CD4-positive, alpha-beta T cell treated with Interferon gamma for 1 hour (primary cell): ENCODE data around the gene CALHM6.

Experiments used
- DNase-seq: peaks from one replicate; pipeline ENCODE4 v3.0.0-alpha.2; 2020

The CALHM6 gene

DNA sequence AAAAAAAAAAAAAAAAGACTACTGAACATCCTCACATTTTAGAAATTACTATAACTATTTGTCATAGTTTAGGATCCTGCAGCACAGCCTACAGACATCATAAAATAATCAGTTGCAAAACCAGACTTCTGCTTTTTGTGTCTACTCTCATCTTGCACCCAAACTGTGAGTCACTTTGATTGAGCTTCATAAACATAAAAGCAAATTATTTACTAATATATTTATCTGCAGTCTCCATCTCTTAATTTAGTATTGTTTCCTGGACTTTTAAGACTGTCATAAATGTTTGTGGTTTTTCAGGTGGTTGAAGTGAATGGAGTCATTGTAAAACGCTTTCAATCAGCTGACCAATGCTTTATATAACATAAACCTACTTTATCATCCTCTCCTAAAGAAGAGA lies 14.8 kb upstream of the CALHM6 start:
- DNase-seq, result no peak

DNA sequence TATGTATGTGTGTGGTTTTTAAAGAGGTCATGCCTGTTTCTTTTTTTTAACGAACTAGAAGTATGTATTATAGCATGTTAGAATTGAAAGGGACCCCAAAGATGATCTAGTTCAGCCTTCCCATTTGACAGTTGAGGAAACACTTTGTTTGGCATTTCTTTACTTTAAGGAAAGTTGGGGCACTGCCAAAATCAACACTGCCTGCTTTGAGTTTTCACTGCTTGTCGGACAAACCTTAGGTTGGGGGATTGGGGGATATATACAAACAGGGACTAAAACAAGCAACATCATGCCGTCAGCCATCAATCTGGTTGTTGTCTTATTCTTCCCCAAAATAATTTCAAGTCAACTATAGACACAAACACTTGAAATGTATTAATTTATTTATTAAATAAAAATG lies 14.1 kb upstream of the CALHM6 start:
- no peak for DNase-seq

DNA sequence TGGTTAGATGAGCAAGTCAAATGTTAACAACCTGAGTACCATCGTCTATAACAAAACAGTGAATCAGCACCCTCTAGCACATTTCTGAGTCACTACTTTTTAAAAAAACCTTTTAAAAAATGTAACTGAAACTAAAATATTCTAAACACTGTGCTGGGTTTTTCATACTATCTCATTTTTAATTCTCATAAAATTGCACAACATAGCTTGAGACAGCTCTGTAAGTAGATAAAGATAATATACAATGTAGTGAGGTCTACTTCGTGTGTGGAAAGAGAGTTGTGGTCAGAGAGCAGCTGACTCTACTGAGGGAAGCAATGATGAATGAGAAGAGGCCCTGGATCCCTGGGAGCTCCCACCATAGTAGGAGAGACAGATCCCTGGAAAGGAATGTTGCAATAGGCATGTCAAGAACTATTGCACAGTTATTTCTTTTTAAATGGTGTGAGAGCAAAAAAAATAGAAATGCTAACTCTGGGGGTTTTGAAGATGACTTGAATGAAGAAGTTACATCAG lies 13.6 kb upstream of the CALHM6 start:
- DNase-seq, result no peak

DNA sequence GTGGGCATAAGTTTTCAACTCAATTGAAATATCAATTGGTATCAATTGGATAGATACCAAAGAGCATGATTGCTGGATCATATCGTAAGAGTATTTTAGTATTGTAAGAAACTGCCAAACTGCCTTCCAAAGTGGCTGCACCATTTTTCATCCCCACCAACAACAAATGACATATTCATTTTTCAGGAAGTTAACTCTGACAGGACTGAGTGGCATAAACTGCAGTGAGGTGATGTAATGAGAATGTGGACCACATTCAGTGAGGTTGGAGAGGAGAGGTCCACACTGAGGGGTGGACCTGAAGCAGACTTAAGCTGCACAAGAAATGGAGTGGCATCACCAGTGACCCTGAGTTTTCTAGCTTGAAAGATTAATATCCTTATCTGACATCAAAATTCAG lies 11.6 kb upstream of the CALHM6 start:
- no peak for DNase-seq

DNA sequence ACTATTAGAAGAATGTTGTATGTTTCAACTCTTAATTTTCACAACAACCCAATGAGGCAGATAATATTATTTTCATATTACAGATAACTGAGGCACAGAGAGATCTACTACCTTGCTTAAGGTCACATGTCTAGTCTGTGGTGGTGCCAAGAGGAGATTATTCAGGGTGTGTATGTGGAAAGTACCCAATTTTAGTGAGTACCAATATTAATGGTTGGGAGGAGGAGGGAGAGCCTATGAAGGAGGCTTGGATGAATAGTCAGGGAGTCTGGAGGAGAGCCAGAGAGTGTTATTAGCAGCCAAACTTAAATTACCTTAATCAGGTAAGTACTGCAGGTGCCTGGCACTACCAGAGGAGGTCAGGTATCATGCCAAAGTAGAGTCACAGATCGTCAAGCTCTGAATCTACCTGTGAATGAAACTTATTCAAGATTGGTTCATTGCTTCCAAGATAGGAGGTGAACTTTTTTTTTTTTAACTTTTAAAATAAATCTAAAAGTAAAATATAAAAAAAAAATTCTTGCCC lies 10.9 kb upstream of the CALHM6 start:
- no peak for DNase-seq

DNA sequence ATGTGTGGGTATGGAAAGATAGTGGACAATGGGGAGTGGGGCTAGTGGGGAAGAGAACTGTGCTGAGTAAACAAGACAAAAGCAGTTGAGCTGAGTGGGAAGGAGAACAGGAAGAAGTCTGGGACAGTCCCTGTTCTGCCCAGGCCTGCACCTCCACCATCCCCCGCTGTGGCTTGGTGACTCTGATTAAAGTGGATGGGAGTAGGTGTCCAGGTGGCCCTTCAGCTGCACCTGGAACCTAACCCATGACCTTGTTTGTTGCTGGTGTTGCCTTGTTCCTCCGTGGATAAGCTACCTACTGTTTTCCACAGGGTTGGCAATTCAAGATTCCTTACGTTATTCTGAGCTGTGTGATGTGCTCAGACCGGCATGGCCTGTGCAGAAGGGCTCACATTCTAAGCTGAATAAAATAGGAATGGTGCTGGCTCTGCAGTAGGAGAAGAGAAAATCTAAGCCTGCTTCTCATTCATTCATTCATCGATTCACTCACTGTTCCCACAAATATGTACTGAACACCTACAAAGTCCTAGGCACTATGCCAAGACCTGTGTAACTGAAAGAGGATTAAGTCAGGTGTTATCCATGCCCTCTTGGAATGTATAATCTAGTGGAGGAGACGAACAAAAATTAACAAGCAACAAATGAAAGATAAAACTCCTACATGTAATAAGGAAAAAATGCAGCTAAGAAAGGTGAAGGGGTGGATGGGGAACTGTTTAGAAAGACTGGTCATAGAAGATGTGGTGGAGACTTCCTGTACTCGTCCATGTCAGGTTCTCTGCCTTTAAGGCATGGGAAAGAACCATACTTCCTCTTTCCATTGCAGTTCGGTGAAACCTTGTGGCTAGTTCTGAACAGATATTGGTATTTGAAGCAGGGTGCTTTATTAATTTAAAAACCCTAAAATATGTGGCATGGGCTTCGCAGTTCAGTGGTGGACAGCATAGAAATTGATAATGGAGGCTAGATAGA lies 10.1 kb upstream of the CALHM6 start:
- no peak for DNase-seq

DNA sequence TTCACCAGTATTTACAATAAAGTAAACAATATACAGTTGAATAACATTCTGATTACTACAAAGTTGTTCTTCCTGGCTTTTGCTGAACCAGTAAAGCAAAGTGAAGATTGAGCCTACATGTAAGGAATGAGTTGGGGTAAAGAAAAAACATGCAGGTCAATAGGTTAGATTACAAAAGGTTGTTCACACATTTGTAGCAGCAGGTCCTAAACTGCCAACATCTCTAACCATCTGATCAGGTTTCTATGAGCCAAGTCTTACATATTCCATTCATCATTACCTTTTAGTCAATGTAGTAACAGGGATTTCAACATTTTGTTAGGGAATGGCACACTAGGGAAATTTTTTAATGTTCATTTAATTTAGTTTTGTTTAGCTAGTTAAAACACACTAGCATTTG lies 9.3 kb upstream of the CALHM6 start:
- DNase-seq, result no peak

DNA sequence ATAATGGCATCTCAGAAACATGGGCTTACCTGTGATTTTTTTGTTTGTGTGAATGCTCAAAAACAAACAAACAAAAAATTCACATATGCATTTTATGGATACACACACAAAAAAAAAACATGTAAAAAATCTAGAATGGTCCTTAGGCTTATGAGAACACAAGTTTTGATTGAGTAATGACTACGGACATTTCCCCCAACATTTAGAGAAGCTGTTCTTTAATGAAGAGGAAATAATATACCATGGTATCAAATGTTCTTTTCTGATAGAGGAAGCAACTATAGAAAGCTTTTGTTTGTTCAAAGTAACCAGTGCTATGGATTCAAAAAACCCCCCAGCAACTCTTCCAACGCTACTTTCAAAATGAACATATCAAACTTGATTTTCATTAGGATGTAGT lies 8.6 kb upstream of the CALHM6 start:
- no peak for DNase-seq

DNA sequence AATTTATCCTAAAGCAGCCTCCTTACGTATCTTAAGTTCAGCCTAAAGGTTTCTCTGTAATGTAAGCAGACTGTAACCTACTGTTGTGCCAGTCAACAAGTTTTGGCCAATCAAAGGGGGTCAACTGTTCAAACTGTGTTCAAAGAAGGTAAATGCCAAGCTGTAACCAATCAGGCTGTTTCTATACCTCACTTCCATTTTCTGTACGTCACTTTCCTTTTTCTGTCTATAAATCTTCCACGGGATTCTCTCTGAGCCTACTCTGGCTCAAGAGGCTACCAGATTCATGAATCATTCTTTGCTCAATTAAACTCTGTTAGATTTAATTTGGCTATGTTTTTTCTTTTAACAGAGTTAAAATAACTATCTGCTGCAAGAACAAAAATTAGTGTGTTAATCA lies 5.1 kb upstream of the CALHM6 start:
- no peak for DNase-seq

DNA sequence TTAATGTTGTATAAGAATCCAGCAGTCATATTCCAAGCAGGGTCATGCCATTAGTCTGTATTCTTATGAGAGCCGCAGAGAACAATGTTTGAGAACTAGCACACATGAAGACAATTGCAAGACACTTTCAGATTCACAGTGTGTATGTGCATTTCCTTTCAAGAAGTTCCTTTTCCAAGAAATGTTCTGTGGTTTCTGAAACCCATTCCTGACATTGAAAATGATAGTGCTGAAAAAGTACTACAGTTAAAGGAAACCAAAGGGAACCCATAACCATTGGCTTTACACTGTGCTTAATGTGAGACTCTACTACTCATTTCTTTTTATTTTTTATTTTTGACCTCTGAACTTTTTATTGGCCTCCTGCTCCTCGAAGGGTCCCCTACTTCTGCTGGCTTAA lies 4.2 kb upstream of the CALHM6 start:
- DNase-seq, result no peak

DNA sequence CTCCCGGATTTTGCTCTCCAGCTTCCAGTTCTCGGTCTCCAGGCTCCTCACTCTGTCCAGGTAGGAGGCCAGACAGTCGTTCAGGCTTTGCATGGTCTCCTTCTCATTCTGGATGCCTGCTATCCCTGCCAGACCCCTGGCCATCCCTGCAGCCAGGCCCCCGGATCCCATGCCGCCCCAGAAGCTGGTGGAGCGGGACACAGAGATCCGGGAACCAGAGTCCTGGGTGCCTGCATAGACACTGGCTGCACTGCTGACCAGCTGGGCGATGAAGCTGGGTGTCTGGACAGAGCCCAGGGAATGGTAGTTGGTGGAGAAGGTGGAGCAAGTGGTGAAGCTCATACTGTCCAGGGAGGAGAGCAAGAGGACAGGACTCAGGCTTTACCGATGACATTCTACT lies 2.9 kb upstream of the CALHM6 start:
- no peak for DNase-seq

DNA sequence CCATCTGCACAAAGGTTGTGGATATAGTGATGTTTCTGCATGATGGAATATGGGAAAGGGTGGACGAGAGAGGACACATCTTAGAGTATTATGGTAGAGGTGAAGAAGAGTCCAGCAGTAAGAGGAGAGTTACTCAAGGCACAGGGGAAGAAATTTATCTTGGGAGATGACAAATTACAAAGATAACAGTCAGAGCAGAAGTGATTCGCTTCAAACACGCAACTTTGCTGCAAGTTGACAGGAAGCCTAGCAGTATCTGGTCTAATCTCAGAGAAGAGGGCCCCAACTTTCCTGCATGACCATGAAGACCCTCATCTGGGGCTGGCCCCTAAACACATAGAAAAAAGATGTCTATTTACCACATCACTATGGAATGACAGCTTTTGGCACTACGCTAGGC lies 1.2 kb upstream of the CALHM6 start:
- DNase-seq, result no peak

DNA sequence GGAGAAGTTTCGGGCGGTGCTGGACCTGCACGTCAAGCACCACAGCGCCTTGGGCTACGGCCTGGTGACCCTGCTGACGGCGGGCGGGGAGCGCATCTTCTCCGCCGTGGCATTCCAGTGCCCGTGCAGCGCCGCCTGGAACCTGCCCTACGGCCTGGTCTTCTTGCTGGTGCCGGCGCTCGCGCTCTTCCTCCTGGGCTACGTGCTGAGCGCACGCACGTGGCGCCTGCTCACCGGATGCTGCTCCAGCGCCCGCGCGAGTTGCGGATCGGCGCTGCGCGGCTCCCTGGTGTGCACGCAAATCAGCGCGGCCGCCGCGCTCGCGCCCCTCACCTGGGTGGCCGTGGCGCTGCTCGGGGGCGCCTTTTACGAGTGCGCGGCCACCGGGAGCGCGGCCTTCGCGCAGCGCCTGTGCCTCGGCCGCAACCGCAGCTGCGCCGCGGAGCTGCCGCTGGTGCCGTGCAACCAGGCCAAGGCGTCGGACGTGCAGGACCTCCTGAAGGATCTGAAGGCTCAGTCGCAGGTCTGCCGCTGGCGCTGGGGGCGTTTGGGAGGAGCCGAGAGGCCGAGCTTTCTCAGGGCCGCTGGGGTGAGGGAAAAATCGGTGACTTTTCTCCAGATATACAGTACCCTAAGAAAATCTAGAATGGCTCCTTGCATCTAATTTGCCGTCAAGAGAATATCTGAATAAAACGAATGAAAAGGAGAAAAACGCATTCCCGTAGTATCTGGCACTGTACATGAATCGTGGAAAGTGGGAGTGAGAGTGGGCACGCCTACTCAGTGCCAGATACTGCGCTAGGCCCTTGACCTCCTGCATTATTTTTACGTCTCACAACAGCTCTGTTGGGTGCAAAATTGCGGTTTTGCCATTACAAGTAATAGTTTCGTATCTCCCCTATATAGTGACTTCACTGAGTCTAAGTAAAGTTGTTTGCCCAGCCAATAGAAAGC lies 1.0 kb downstream of the CALHM6 start:
- DNase-seq, result peak; percentile 62

DNA sequence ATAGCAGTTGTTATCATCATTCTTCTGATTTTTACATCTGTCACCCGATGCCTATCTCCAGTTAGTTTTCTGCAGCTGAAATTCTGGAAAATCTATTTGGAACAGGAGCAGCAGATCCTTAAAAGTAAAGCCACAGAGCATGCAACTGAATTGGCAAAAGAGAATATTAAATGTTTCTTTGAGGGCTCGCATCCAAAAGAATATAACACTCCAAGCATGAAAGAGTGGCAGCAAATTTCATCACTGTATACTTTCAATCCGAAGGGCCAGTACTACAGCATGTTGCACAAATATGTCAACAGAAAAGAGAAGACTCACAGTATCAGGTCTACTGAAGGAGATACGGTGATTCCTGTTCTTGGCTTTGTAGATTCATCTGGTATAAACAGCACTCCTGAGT lies 2.1 kb downstream of the CALHM6 start:
- DNase-seq, result no peak

DNA sequence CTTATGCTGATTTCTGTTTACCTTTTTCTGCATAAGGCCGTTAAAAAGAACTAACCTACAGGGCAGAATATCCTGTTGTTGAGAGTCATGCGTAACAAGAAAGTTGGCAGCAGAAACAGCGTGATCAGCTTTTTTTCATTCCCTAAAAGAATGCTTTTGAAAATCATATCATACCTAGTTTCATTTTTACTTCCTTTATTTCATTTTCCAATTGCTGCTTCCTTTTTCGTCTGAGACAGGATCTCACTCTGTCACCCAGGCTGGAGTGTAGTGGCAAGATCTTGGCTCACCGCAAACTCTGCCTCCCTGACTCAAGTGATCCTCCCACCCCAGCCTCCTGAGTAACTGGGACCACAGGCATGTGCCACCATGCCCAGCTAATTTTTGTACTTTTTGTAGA lies 4.1 kb downstream of the CALHM6 start:
- DNase-seq, result peak; percentile 25

DNA sequence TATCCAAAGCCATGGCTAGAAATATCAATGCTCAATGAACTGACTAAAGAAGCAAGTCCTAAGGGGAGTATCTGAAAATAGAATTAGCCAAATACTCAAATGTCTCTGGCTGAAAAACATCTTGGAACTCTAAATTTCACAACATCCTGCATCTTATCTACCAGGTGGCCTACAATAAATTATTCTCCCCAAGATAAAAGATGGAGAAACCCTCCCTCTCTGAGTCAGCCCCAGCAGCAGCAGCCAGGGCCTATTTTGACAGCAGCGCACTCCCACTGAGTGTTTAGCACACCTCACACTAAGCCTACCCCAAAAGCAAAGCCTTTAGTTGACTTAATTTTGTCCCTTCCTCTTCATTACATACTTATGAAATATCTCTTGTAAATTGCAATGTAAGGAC lies 5.9 kb downstream of the CALHM6 start:
- no peak for DNase-seq

DNA sequence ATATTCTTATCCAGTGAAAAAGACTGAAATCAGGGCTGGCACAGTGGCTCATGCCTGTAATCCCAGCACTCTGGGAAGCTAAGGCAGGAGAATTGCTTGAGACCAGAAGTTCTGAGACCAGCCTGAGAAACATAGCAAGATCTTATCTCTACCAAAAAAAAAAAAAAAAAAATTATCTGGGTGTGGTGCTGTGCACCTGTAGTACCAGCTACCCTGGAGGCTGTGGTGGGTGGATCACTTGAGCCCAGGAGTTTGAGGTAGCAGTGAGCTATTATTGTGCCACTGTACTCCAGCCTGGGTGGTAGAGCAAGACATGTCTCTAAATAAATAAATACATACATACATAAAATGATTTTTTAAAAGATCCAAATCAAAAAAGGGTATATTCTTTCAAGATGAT lies 6.3 kb downstream of the CALHM6 start:
- DNase-seq, result no peak

DNA sequence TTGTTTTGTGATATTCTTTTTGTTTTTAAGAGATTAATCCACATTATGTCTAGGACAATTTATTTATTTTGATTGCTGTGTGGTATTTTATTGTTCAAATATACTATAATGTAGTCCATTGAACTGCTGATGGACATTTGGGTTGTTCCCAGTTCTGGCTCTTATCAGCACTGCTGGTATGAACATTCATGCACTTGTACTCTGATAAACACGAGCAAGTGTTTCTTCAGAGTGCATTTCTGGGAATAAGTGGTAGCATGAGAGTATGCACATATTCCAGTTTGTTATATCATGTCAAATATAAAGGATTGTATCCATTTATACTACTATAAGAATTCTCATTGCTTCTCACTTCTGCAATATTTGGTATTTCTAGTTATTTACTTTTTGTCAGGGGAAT lies 7.1 kb downstream of the CALHM6 start:
- no peak for DNase-seq

DNA sequence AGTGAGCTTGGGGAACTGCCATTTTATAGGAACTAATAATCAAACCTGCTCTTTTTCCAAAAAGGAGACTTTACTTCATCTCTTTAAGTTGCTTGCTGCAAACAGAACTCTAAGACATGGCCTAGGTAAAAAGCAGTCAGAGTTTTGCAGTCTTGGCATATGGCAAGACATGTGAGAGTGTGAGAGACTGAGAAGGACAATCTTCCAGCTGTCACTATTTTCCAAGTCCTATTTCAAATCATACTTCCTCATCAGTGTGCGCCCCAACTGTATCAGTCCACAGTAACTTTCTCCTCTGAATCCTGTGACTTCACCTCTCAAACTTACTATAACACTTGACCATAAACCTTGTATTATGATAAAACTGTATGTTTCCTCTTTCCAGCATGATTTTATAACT lies 10.4 kb downstream of the CALHM6 start:
- DNase-seq, result no peak

DNA sequence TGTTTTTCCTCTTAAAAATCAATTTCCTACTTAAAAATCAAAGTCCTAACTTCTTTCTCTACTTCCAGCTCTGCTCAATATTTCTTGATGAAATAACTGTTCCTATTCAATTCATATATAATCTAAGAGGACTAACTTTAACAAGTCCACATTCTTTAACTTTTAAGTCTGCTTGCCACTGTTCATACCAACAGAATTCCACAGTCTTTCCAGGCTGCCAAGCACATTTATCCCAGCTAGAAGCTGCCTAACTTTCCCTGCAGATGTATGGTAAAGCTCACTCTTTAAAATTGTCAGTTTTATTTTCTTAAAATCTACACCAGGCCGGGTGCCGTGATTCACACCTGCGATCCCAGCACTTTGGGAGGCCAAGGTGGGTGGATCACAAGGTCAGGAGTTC lies 11.5 kb downstream of the CALHM6 start:
- DNase-seq, result no peak

DNA sequence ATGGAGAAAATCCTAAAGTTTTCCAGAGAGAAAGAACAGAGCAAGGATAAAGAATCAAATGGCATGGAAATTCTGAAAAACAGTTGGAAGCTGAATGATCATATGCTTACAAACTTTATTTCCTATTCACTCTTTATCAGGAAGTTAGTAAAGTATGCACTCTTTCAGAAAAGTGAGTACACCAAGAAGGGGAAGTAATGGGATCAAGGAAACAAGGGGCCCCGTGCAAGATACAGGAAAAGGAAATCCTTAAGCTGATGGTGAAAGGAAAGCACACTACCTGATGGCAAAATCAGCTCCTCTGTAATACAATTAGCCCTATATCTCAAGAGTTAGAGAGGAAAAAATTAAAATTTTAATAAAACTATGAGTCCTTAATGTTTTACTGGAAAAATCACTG lies 14.0 kb downstream of the CALHM6 start:
- DNase-seq, result no peak

DNA sequence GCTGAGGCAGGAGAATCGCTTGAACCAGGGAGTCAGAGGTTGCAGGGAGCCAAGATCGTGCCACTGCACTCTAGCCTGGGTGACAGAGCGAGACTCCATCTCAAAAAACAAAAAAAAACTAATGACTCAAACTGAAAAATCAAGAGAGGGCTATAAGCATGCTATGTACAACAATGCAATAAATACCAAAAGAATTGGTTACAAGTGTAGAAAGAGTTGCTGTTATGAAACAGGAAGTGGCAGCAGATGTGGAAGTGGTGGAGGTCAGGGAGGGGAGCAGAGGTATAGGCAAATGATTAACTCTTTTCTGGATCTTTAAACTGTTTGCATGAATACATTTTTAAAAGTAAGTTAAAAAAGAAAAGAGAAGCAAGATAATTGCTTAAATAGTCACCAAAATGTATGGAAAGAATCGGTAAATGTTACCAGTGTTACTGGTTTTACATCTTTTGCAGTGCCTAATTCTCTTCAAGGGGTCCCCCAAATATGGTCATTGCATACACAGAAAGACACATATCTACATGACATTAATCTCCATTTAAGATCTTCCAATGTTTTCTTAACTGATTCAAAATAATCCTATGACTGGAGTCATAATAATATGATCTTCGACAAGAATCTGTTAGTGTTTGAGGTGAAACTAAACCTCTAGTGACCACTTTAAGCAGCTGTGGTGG lies 15.0 kb downstream of the CALHM6 start:
- peak; percentile 35 for DNase-seq

DNA sequence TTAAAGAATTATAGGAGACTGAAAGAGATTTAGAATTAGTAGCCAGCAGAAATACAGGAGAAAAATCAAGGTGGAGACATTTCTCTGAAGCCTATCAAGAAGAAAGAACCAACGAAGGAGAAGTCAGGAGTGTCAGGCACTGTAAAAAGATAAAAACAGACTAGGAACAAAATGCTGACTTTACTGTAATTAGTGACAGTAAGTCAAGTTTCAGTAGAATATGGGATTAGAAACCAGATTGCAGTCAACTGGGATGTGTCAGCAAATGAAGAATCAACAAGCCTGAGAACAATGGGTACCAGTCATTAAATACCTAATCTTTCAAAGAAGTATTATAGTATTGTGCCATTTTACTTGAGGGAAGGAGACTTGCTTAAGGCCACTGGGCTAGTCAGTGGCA lies 21.6 kb downstream of the CALHM6 start:
- DNase-seq, result no peak
